Myocyte (in vitro differentiated cells): ENCODE data around the gene VPS13D. TPM values are rescaled to one million over a fixed set of nuclear protein-coding genes. Genes with fewer than 3 reads are reported as not detected.
"Not testable (repeated sequence)": the region's sequence is repeated elsewhere in the genome, so short reads cannot be mapped to it uniquely, and the experiment has no call there.

Experiments
- DNase-seq: peaks from one replicate; pipeline ENCODE4 v3.0.0-alpha.2; 2012; ENCODE audit warnings: low read depth
- total RNA-seq: library from RNA; depleted of rRNA; stranded (reverse); fragments of >200 nt; gene quantifications from 2 replicates; pipeline ENCODE4 v1.2.3, GENCODE V29; 2014

VPS13D gene
- total RNA-seq, 1 donor from 2014 or later, result 23.0 TPM

DNA sequence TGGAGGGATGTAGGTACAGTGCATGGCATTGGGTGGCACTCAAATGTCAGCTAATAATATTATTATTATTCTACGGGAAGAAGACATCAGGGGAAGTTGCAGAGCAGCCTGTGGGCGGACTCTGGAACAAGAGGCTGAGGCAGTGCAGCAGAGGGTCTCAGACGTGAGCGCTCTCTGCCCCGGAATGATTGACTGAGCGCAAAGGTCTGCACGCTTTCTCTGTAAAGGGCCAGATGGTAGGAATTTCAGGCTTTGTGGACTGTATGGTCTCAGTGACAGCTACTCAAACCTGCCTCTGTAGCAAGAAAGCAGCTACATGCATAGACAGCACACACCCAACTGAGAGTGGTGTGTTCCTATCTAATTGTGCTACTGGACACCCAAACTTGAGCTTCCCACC lies 29.6 kb upstream of the VPS13D start:
- DNase-seq, result no peak

DNA sequence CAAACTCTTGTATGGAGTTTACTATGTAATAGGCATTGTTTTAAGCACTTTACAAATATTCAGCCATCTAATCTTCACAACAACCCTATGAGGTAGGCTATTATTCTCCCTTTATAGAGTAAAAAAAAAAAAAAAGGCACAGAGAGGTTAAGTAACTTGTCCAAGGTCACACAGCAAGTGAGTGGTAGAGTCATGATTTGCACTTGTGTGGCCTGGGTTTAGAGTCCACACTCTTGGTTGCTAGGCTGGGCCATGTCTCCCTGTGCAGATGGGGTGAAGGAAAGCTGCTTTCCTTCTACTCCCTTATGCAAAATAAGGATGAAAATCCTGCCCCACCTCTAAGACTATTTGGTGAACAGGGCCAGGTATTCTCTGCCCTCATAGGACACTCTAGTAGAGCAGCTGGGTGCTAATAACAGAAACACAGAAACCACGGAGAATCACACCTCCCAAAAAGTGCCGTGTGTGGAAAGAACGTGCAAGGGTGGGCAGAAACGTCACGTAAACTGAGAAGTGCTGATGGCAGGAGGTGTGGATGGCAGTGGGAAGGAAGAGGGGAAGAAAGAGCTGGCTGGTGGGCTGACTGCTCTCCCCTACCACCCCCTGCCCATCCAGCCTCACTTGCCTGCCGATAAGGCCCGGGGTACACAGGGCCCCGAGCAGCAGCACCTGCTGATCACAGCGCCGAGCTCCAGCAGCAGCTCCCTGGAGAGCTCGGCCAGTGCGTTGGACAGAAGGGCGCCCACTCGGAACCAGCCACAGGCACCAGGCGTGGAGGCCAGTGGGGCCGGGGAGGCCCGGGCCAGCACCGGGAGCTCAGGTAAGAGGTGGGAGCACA lies 28.3 kb upstream of the VPS13D start:
- peak; percentile 19 for DNase-seq

DNA sequence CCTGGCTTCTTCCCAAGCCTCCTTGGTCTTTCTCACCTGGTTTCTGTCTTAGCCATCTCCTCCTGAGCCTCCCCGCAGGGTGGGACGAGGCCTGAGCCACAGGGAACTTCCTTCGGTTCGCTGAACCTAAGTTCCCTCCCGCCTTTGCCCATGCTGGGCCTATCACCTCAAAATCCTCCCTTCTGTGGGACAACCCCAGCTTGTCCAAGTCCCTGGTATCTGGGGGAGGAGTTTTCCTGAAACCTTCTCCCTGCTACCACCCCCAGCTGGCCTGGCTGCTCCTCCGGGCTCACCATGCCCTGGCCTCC lies 27.7 kb upstream of the VPS13D start:
- DNase-seq, result no peak

DNA sequence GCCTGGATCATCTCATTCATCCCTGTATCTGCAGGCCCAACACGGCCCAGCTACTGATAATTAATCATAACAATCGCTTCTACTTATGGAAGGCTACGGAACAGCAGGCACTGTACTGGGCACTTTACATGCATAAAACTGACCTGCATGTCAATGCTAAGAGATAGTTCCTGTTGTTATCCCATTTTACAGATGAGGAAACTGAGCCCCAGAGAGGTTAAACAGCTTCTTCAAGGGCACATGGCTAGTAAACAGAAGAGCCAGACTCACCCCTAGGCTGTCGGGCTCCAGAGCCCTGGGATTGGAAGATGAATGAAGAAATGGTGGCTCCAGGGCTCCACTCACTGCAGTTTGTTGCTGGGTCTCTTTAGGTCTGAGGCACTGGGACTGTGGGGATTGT lies 27.3 kb upstream of the VPS13D start:
- no peak for DNase-seq

DNA sequence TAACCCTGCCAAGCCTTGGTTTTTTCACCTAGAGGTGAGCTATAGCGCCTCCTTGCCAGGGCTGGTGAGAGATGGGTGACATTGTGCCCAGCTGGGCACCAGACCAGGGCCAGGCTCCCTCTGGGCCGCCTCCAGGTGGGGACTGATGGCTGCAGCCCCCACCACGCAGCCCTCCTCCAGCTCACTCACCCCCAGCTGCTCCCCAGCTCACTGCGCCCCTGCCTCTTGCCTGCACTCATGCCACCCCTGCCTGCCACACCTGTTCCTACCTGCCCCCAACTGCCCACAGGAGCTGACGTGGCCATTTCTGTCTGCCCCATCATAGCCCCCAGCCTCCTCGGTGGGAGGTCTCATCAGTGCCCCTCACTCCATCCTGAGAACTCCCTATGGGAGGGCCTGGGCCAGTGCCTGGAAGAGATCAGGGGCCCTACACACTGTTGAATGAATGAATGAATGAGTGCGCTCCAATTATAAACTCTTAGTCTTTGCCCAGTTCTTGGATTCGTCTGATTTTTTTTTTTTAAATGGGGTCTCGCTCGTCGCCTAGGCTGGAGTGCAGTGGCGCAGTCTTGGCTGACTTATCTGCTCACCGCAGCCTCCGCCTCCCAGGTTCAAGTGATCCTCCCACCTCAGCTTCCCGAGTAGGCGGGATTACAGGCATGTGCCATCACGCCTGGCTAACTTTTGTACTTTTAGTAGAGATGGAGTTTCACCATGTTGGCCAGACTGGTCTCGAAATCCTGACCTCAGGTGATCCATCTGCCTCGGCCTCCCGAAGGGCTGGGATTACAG lies 26.4 kb upstream of the VPS13D start:
- DNase-seq, result no peak

DNA sequence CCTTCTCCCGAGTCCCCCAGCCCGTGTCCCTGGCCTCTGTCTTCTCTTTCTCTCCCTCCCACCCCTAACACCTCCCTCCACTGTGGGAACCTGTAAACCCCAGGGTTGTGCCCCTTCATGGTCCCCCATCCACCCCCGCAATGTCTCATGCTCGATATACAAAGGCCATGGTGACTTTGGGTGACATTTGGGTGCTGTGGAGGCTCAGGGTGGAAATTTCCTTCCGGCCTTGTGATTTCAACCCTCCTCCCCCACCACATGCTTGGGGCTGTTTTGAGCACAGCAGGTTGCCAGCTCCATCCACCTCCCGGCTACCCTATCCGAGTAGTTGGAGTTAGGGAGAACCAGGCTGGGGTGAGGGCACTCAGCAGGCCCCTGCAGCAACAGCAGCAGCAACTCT lies 25.7 kb upstream of the VPS13D start:
- DNase-seq, result no peak

DNA sequence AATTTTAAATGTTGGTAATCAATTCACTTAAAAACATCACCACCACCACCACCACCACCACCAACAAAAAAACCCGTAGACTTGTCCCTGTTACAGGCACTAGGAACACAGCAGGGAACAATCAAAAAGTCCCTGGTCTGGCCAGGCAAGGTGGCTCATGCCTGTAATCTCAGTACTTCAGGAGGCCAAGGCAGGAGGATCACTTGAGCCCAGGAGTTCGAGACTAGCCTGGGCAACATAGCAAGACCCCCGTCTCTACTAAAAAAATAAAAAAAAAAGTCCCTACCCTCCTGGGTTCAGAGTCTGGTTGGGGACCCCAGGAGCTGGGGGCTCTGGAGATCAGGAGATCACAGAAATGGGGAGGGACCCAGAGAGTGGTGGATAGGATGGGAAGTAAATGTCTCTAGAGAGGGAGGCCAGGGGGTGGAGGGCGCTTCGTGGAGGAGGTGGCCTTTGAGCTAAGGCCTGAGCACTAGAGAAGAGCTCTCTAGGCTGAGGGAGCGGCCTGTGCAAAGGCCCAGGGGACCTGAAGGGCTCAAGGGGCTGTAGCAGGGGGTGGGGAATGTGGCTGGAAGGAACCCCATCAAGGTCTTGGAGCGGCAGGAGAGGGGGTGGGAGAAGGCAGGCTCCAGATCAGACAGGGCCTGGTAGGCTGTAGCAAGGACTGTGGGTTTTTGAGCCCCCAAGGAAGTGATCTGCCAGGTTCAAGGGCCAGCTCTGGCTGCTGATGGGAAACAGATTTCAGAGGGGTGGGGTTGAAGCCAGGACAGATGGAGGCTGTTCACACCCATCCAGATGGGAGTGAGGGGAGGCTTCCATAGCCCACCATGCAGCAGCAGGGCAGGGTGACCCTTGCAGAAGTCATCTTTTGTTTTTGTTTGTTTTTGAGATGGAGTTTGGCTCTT lies 24.8 kb upstream of the VPS13D start:
- DNase-seq, result no peak

DNA sequence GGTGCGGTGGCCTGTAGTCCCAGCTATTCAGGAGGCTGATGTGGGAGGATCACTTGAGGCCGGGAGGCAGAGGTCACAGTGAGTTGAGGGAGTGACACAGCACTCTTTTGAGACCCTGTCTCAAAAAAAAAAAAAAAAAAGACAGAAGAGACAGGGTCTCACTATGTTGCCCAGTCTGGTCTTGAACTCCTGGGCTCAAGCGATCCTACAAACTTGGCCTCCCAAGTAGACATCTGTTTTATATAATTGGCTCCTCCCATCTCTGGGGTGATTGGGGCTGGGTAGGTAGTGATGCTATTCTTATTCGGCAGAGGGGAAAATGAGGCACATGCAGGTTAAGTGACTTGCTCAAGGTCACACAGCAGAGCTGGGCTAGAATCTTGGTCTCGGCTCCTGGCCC lies 23.6 kb upstream of the VPS13D start:
- no peak for DNase-seq

DNA sequence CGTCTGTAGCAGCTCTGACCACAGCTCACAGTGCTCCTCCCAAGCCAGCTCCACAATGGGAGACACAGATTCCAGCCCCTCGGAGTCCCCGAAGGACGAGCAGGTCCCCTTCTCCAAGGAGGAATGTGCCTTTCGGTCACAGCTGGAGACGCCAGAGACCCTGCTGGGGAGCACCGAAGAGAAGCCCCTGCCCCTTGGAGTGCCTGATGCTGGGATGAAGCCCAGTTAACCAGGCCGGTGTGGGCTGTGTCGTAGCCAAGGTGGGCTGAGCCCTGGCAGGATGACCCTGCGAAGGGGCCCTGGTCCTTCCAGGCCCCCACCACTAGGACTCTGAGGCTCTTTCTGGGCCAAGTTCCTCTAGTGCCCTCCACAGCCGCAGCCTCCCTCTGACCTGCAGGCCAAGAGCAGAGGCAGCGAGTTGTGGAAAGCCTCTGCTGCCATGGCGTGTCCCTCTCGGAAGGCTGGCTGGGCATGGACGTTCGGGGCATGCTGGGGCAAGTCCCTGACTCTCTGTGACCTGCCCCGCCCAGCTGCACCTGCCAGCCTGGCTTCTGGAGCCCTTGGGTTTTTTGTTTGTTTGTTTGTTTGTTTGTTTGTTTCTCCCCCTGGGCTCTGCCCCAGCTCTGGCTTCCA lies 22.9 kb upstream of the VPS13D start:
- no peak for DNase-seq

DNA sequence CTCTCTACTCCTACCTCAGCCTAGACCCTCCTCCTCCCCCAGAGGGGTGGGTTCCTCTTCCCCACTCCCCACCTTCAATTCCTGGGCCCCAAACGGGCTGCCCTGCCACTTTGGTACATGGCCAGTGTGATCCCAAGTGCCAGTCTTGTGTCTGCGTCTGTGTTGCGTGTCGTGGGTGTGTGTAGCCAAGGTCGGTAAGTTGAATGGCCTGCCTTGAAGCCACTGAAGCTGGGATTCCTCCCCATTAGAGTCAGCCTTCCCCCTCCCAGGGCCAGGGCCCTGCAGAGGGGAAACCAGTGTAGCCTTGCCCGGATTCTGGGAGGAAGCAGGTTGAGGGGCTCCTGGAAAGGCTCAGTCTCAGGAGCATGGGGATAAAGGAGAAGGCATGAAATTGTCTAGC lies 21.6 kb upstream of the VPS13D start:
- no peak for DNase-seq

DNA sequence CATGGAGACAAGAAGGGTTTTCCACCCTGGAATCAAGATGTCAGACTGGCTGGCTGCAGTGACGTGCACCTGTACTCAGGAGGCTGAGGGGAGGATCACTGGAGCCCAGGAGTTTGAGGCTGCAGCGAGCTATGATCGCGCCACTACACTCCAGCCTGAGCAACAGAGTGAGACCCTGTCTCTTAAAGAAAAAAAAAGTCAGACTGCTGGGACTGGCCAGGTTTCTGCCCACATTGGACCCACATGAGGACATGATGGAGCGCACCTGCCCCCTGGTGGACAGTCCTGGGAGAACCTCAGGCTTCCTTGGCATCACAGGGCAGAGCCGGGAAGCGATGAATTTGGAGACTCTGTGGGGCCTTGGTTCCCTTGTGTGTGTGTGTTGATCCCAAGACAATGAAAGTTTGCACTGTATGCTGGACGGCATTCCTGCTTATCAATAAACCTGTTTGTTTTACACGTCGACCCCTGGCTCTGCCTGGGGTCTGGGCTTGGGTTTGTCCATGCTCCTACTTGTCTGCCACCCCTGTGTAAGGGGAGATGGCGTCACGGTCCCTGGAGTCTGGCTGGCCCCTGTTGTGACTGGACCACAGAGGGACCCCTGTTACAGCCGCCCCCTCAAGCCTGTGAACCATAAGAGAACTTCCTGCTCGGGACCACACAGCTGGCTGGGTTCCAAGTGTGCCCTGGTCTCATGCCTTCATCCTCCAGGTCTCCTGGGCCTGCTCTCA lies 20.9 kb upstream of the VPS13D start:
- peak; percentile 82 for DNase-seq

DNA sequence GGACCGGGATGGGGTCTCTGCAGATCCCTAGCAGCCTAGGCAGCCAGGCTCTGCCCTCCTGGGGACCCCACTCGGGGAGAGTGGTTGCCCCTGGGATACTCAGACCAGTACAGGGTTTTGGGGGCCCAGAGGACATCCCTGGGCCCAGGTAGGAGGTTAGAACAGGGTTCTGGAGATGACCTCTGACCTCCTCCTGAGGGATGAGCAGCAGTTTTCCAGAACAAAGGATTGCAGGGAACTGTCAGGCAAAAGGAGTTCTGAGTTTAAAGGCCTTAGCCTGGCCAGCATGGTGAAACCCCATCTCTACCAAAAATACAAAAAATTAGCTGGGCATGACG lies 20.4 kb upstream of the VPS13D start:
- DNase-seq, result no peak

DNA sequence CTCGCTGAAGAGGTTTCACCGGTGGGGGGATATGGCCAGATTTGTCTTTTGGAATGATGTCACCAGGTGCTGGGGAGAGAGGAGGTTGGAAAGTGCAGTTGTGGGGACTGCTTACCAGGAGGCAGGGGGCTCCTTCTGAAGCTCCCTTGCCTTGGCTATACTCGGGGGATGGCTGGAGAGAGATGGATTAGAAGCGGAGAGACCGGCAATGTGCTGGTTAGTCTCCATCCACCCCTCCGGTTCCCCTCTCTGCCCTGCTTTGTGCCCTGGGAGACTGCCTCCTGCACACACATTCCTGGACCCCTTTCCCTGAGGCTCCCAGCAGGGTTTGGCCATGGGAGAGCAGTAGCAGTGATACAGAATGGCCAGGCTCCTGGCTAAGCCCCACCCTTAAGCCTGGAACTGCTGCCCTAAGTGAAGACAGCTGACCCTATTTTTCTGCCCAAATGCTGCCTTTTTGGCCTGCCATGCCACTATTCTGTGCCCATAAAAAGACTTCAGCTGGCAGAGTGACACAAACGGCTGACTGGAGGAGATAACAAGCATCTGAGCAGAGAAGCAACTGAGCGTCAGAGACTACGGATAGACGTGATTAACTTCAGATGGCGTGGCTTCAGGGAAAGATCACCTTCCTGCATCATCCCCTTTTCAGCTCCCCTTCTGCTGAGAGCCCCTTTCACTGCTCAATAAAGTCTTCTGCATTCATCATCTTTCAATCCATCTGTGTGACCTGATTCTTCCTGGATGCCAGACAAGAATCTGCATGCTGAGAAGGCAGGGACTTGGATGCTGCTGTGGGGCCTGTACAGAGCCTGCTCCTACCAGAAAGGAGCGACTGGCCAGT lies 14.5 kb upstream of the VPS13D start:
- no peak for DNase-seq

DNA sequence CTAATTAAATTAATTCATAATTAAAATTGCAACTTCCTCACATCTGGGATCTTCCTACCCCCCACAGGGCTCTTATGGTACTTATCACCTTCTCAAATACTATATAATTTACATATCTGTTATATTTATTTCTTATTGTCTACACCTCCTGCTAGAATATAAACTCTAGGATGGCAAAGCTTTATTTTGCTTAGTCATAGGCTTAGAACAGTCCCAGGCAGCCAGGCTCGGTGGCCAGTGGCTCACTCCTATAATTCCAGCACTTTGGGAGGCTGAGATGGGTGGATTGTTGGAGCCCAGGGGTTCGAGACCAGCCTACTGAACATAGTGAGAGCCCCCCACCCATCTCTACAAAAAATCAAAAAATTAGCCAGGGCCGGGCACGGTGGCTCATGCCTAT lies 10.0 kb upstream of the VPS13D start:
- DNase-seq, result no peak

DNA sequence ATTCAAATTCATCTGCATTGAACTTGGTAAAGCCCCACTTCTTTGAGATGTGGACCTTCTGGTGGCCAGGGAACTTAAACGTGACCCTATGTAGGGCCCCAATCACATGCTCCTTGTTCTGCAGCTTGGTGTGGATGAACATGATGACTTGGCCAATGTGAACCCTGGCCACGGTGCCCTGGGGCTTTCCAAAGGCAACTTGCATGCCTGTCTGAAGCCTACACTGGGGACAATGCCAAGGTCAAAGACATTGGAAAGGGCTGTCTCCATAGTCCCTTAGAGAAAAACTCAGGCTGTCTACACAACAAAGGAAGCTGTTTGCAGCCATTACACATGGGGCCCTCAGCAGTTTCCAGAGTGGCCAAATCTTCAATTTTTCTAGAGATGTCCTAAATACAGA lies 8.9 kb upstream of the VPS13D start:
- DNase-seq, result no peak

DNA sequence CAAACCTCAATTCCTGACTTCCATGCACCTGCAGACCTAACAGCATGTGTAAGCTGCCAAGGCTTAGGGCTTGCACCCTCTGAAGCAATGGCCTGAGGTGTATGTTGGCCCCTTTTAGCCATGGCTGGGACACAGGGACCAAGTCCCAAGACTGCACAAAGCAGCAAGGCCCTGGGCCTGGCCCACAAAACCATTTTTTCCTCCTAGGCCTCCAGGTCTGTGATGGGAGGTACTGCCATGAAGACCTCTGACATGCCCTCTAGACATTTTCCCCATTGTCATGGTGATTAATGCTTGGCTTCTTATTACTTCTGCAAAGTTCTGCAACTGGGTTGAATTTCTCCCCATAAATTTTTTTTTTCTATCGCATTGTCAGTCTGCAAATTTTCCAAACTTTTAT lies 7.1 kb upstream of the VPS13D start:
- not testable (repeated sequence) for DNase-seq

DNA sequence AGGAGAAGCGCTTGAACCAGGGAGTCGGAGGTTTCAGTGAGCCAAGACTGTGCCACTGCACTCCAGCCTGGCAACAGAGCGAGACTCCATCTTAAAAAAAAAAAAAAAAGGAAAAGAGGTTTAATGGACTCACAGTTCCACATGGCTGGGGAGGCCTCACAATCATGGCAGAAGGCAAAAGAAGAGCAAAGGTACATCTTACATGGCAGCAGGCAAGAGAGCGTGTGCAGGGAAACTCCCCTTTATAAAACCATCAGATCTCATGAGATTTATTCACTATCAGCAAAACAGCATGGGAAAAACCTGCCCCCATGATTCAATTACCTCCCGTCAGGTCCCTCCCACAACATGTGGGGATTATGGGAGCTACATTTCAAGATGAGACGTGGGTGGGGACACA lies 5.7 kb upstream of the VPS13D start:
- DNase-seq, result not testable (repeated sequence)

DNA sequence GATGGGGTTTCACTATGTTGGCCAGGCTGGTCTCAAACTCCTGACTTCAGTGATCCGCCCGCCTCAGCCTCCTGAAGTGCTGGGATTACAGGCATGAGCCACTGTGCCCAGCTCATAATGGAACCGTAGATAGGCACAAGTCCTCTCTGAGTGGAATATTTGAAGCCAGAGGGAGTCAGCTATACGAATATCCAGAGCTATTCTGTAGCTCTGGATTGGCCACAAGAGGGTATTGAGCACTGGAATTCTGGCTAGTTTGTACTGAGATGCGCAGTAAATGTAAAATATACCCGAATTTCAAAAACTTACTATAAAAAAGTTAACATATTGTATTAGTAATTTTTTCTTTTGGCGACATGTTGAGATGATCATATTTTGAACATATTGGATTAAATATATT lies 851 bp upstream of the VPS13D start:
- no peak for DNase-seq

DNA sequence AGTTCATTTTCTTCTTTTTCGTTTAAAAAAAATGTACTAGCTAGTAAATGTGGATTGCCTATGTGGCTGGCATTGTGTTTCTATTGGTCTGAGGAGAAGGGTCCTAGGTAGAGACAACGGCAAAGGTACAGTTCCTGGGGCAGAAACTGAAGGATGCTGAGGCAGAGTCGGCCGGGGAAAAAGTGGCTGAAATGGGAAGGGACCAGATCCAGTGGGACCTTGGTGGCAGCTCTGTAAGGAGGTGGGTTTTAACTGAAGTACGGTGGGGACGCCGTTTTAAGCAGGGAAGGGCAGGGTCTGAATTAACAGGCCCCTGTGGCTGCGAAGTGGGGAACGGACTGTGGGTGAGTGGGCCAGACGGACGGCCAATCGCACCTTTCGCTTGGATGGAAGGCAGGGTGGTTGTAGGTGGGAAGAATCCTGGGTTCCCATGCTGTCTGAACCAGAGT lies 420 bp upstream of the VPS13D start:
- no peak for DNase-seq
